Effector memory CD4-positive, alpha-beta T cell (primary cell): ENCODE results near the gene COL9A2.

Source experiments
- DNase-seq, 3 donors: peaks; one replicate each; pipeline ENCODE4 v3.0.0-alpha.2; 2020
- H3K27ac ChIP-seq: 2 replicates; pipeline ENCODE4 v1.7.0; 2013; ENCODE audit warnings: mild to moderate bottlenecking, low read length, moderate library complexity; ENCODE audit not compliant: insufficient read depth, poor library complexity, severe bottlenecking
- H3K27me3 ChIP-seq: replicated peaks from 2 replicates; pipeline ENCODE4 v1.7.0; 2013; ENCODE audit warnings: mild to moderate bottlenecking, low read length; ENCODE audit not compliant: insufficient read depth, control insufficient read depth, poor library complexity, severe bottlenecking
- H3K36me3 ChIP-seq: 2 replicates; pipeline ENCODE4 v1.7.0; 2013; ENCODE audit warnings: mild to moderate bottlenecking, low read length, moderate library complexity; ENCODE audit not compliant: control insufficient read depth, insufficient read depth
- H3K4me1 ChIP-seq: 2 replicates; pipeline ENCODE4 v1.7.0; 2013; ENCODE audit warnings: low read length, mild to moderate bottlenecking; ENCODE audit not compliant: control insufficient read depth, insufficient read depth, poor library complexity, severe bottlenecking
- H3K4me3 ChIP-seq: 2 replicates; pipeline ENCODE4 v1.7.0; 2013; ENCODE audit warnings: low read length, low read depth, mild to moderate bottlenecking; ENCODE audit not compliant: insufficient read depth, poor library complexity, severe bottlenecking
- H3K9me3 ChIP-seq: 2 replicates; pipeline ENCODE4 v1.7.0; 2013; ENCODE audit warnings: mild to moderate bottlenecking, low read length, moderate library complexity; ENCODE audit not compliant: control insufficient read depth

The COL9A2 gene

GRCh38 chr1:40281853-40282252 lies 35.2 kb downstream of the COL9A2 start:
- Histone ChIP-seq H3K4me1 (no peaks in the 10 kb centered on the region), H3K36me3 (peaks cover 20% of the 10 kb centered on the region), H3K9me3 (no peaks in the 10 kb centered on the region)

GRCh38 chr1:40276122-40276521 lies 41.0 kb downstream of the COL9A2 start:
- no peak overlapping the region for H3K27ac ChIP-seq
- peaks cover 35% of the 10 kb centered on the region for H3K36me3 ChIP-seq
- no peak for DNase-seq
- no peaks in the 10 kb centered on the region for H3K9me3 ChIP-seq
- H3K27me3 ChIP-seq: no peaks in the 10 kb centered on the region
- no peak overlapping the region for H3K4me3 ChIP-seq
- H3K4me1 ChIP-seq: no peaks in the 10 kb centered on the region

More at GRCh38 chr1:40281853-40282252, 35.2 kb downstream of the COL9A2 start:
- H3K4me3 ChIP-seq: no peak overlapping the region
- no peak overlapping the region for H3K27ac ChIP-seq
- DNase-seq: no peak
- H3K27me3 ChIP-seq: no peaks in the 10 kb centered on the region

GRCh38 chr1:40274331-40274730 lies 42.8 kb downstream of the COL9A2 start:
- peaks cover 47% of the 10 kb centered on the region for H3K36me3 ChIP-seq
- no peak overlapping the region for H3K4me3 ChIP-seq
- no peak overlapping the region for H3K27ac ChIP-seq
- H3K9me3 ChIP-seq: no peaks in the 10 kb centered on the region
- no peak for DNase-seq
- H3K4me1 ChIP-seq: no peaks in the 10 kb centered on the region
- no peaks in the 10 kb centered on the region for H3K27me3 ChIP-seq

- Histone ChIP-seq H3K9me3 (no peaks in the 10 kb centered on the region), H3K27me3 (no peaks in the 10 kb centered on the region), H3K4me1 (no peaks in the 10 kb centered on the region), H3K36me3 (peaks cover 51% of the 10 kb centered on the region), H3K4me3 (no peak overlapping the region), H3K27ac (no peak overlapping the region)
- DNase-seq: no peak
Measured at GRCh38 chr1:40273547-40274166, 43.4 kb downstream of the COL9A2 start.

GRCh38 chr1:40272653-40273213 lies 44.4 kb downstream of the COL9A2 start:
- H3K9me3 ChIP-seq: no peaks in the 10 kb centered on the region
- H3K36me3 ChIP-seq: peaks cover 59% of the 10 kb centered on the region
- no peak for DNase-seq
- no peaks in the 10 kb centered on the region for H3K27me3 ChIP-seq
- no peak overlapping the region for H3K4me3 ChIP-seq
- H3K4me1 ChIP-seq: no peaks in the 10 kb centered on the region
- H3K27ac ChIP-seq: no peak overlapping the region

GRCh38 chr1:40270152-40270834 lies 46.8 kb downstream of the COL9A2 start:
- Histone ChIP-seq H3K4me1 (no peaks in the 10 kb centered on the region), H3K9me3 (no peaks in the 10 kb centered on the region), H3K27me3 (no peaks in the 10 kb centered on the region), H3K27ac (no peak overlapping the region), H3K4me3 (no peak overlapping the region), H3K36me3 (peaks cover 69% of the 10 kb centered on the region)
- DNase-seq: no peak

GRCh38 chr1:40268211-40268610 lies 48.9 kb downstream of the COL9A2 start:
- H3K36me3 ChIP-seq: peaks cover 65% of the 10 kb centered on the region
- DNase-seq: no peak
- H3K4me3 ChIP-seq: no peak overlapping the region
- H3K9me3 ChIP-seq: no peaks in the 10 kb centered on the region
- no peaks in the 10 kb centered on the region for H3K4me1 ChIP-seq
- no peaks in the 10 kb centered on the region for H3K27me3 ChIP-seq
- H3K27ac ChIP-seq: no peak overlapping the region

- DNase-seq: no peak
- H3K4me1 ChIP-seq: no peaks in the 10 kb centered on the region
- H3K9me3 ChIP-seq: no peaks in the 10 kb centered on the region
- no peak overlapping the region for H3K4me3 ChIP-seq
- no peak overlapping the region for H3K27ac ChIP-seq
- no peaks in the 10 kb centered on the region for H3K27me3 ChIP-seq
- H3K36me3 ChIP-seq: peaks cover 67% of the 10 kb centered on the region
Measured at GRCh38 chr1:40267767-40268187, 49.3 kb downstream of the COL9A2 start.

- Histone ChIP-seq H3K27ac (no peak overlapping the region), H3K9me3 (no peaks in the 10 kb centered on the region), H3K4me1 (no peaks in the 10 kb centered on the region), H3K27me3 (no peaks in the 10 kb centered on the region), H3K36me3 (peaks cover 65% of the 10 kb centered on the region), H3K4me3 (no peak overlapping the region)
- no peak for DNase-seq
Measured at GRCh38 chr1:40266786-40267535, 50.1 kb downstream of the COL9A2 start.

GRCh38 chr1:40265919-40266318 lies 51.2 kb downstream of the COL9A2 start:
- no peak for DNase-seq
- H3K9me3 ChIP-seq: no peaks in the 10 kb centered on the region
- peaks cover 68% of the 10 kb centered on the region for H3K36me3 ChIP-seq
- H3K27me3 ChIP-seq: no peaks in the 10 kb centered on the region
- H3K4me1 ChIP-seq: no peaks in the 10 kb centered on the region
- no peak overlapping the region for H3K4me3 ChIP-seq
- H3K27ac ChIP-seq: no peak overlapping the region
